ENCODE results near the gene STAT5B. TPM values are rescaled to one million over a fixed set of nuclear protein-coding genes. Genes with fewer than 3 reads are reported as not detected.

Gene STAT5B
- total RNA-seq, 1 experiment from 2014 or later: 36.4 TPM

DNA sequence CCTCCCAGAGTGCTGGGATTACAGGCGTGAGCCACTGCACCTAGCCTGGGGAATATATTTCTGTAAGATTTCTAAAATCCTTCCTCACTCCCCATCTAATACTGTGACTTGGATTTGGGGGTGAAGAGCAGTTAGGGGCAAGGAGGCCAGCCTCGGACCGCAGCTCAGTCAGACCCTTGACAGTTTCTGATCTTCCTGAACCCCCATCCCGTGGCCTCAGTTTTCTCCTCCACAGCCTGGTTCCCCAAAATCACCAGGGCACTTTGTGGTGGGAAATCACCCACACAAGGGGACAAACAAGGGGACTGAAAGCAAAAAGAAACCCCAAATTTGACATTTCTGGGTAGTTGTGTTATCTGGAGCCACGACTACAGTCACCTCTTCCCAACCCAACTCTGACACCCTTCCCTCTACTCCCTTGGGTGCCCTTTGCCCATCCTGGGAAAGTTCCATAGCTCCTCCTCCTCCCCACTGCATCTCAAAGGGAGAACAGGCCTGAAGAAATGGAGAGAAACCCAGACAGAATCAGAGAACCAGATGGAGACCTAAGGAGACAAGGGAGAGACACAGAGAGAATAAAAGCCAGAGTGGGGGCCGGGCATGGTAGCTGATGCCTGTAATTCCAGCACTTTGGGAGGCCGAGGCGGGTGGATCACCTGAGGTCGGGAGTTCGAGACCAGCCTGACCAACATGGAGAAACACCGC lies 9.3 kb upstream of the STAT5B start:
- TF ChIP-seq, protein P1, sequence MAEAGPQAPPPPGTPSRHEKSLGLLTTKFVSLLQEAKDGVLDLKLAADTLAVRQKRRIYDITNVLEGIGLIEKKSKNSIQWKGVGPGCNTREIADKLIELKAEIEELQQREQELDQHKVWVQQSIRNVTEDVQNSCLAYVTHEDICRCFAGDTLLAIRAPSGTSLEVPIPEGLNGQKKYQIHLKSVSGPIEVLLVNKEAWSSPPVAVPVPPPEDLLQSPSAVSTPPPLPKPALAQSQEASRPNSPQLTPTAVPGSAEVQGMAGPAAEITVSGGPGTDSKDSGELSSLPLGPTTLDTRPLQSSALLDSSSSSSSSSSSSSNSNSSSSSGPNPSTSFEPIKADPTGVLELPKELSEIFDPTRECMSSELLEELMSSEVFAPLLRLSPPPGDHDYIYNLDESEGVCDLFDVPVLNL (CRISPR knock-in tag; IDR thresholded peaks at IDR 0.05; ENCODE audit: borderline replicate concordance, low read depth): no peak
- TF ChIP-seq GTF2I (CRISPR knock-in tag; conservative IDR thresholded peaks at IDR 0.05): no peak
- TF ChIP-seq, protein P2, sequence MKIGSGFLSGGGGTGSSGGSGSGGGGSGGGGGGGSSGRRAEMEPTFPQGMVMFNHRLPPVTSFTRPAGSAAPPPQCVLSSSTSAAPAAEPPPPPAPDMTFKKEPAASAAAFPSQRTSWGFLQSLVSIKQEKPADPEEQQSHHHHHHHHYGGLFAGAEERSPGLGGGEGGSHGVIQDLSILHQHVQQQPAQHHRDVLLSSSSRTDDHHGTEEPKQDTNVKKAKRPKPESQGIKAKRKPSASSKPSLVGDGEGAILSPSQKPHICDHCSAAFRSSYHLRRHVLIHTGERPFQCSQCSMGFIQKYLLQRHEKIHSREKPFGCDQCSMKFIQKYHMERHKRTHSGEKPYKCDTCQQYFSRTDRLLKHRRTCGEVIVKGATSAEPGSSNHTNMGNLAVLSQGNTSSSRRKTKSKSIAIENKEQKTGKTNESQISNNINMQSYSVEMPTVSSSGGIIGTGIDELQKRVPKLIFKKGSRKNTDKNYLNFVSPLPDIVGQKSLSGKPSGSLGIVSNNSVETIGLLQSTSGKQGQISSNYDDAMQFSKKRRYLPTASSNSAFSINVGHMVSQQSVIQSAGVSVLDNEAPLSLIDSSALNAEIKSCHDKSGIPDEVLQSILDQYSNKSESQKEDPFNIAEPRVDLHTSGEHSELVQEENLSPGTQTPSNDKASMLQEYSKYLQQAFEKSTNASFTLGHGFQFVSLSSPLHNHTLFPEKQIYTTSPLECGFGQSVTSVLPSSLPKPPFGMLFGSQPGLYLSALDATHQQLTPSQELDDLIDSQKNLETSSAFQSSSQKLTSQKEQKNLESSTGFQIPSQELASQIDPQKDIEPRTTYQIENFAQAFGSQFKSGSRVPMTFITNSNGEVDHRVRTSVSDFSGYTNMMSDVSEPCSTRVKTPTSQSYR (CRISPR knock-in tag; IDR thresholded peaks at IDR 0.05): no peak
- TF ChIP-seq ATF3 (CRISPR knock-in tag; conservative IDR thresholded peaks at IDR 0.05): no peak
- no peak for ATAC-seq
- DNase-seq (ENCODE audit: low spot score): no peak
- no peaks in the 10 kb centered on the region for H3K36me3 Mint-ChIP-seq
- no peak overlapping the region for H3K4me3 Mint-ChIP-seq
- H3K27me3 Mint-ChIP-seq (ENCODE audit: low read depth): peaks cover 33% of the 10 kb centered on the region
- ChIA-PET POLR2A (interaction anchor here (0.7 kb wide), 1 partner anchor 44 kb away, joined by 8 read pairs; no protein-coding TSS in a partner anchor), CTCF (interaction anchor here (1.6 kb wide), 1 partner anchor 63 kb away, joined by 5 read pairs; no protein-coding TSS in a partner anchor)
- H3K27ac Mint-ChIP-seq: no peak overlapping the region
- no peaks in the 10 kb centered on the region for H3K9me3 Mint-ChIP-seq
- H3K4me1 Mint-ChIP-seq: peaks cover 27% of the 10 kb centered on the region

GRCh38 chr17:42284566-42284965 lies 8.4 kb upstream of the STAT5B start:
- POLR2A ChIA-PET: no interaction called here
- TF ChIP-seq, protein P2 (CRISPR knock-in tag; IDR thresholded peaks at IDR 0.05): no peak
- TF ChIP-seq MLX (CRISPR knock-in tag; IDR thresholded peaks at IDR 0.05) (no peak), CTCF (IDR thresholded peaks at IDR 0.05) (no peak), HMGXB4 (CRISPR knock-in tag; IDR thresholded peaks at IDR 0.05) (no peak), PRDM15 (CRISPR knock-in tag; IDR thresholded peaks at IDR 0.05) (no peak), NFYB (CRISPR knock-in tag; conservative IDR thresholded peaks at IDR 0.05; ENCODE audit: low read depth) (no peak), ARID4B (CRISPR knock-in tag; IDR thresholded peaks at IDR 0.05; ENCODE audit: borderline replicate concordance) (no peak), HMGA2 (CRISPR knock-in tag; IDR thresholded peaks at IDR 0.05) (no peak)

More at GRCh38 chr17:42284566-42284965, 8.4 kb upstream of the STAT5B start:
- no peak for DNase-seq (ENCODE audit: low spot score)
- Mint-ChIP-seq H3K36me3 (no peaks in the 10 kb centered on the region), H3K4me3 (no peak overlapping the region), H3K27ac (no peak overlapping the region), H3K27me3 (ENCODE audit: low read depth) (peaks cover 25% of the 10 kb centered on the region), H3K4me1 (peaks cover 25% of the 10 kb centered on the region), H3K9me3 (no peaks in the 10 kb centered on the region)
- no peak for ATAC-seq
- CTCF ChIA-PET: interaction anchor here (1.5 to 1.6 kb wide), 2 partner anchors 62 to 243 kb away, joined by 5 read pairs; no protein-coding TSS in a partner anchor
